Neural cell (in vitro differentiated cells): ENCODE measurements around the gene SH2D1B.

ENCODE experiments used
- CTCF ChIP-seq: fragments of 450-650 bp; IDR thresholded peaks from 2 replicates; pipeline ENCODE4 v1.5.1; 2014; ENCODE audit warnings: antibody characterized with exemption, mild to moderate bottlenecking, moderate library complexity; ENCODE audit not compliant: poor library complexity, severe bottlenecking
- EP300 ChIP-seq: fragments of 450-650 bp; conservative IDR thresholded peaks from 2 replicates; pipeline ENCODE4 v1.6.1; 2014; ENCODE audit warnings: antibody characterized with exemption, mild to moderate bottlenecking, moderate library complexity; ENCODE audit not compliant: poor library complexity, severe bottlenecking
- EZH2 ChIP-seq: fragments of 200-600, 300-800 bp; shearing (Covaris generic), sonication (generic); IDR thresholded peaks from 2 replicates; pipeline ENCODE4 v1.6.1; 2014; ENCODE audit warnings: antibody characterized with exemption, low read length, borderline replicate concordance, mild to moderate bottlenecking; ENCODE audit not compliant: insufficient read depth, poor library complexity, severe bottlenecking
- MXI1 ChIP-seq: fragments of 450-650 bp; conservative IDR thresholded peaks from 2 replicates; pipeline ENCODE4 v1.6.1; 2014; ENCODE audit warnings: antibody characterized with exemption, mild to moderate bottlenecking; ENCODE audit not compliant: poor library complexity, severe bottlenecking
- POLR2AphosphoS5 ChIP-seq: IDR thresholded peaks from 2 replicates; pipeline ENCODE4 v1.6.1; 2012
- RAD21 ChIP-seq: fragments of 450-650 bp; conservative IDR thresholded peaks from 2 replicates; pipeline ENCODE4 v1.6.1; 2014; ENCODE audit warnings: antibody characterized with exemption, mild to moderate bottlenecking, moderate library complexity
- REST ChIP-seq: IDR thresholded peaks from 2 replicates; pipeline ENCODE4 v1.6.1; 2012; ENCODE audit warnings: borderline replicate concordance
- SMC3 ChIP-seq: fragments of 450-650 bp; conservative IDR thresholded peaks from 2 replicates; pipeline ENCODE4 v1.6.1; 2014; ENCODE audit warnings: antibody characterized with exemption, mild to moderate bottlenecking, moderate library complexity; ENCODE audit not compliant: poor library complexity
- TAF1 ChIP-seq: IDR thresholded peaks from 2 replicates; pipeline ENCODE4 v1.6.1; 2012; ENCODE audit warnings: low read depth

- TF ChIP-seq TAF1, result no peak
- TF ChIP-seq EZH2, result no peak
- no peak for TF ChIP-seq CTCF
- TF ChIP-seq EP300, result no peak
- no peak for TF ChIP-seq REST
- TF ChIP-seq POLR2AphosphoS5, result no peak
- TF ChIP-seq RAD21, result no peak
- TF ChIP-seq SMC3, result no peak
- TF ChIP-seq MXI1, result no peak
Observed at GRCh38 chr1:162407539-162407938, 4.4 kb downstream of the SH2D1B start.
